NCI-H524 treated with DMSO at 0.1 percent for 48 hours (cell line): Measurements from ENCODE around the gene ASCL5.

Source experiments
- DNase-seq: peaks from one replicate; lab custom pipeline; 2025; lab: John Stamatoyannopoulos, UW

Gene ASCL5

GRCh38 chr1:201110616-201111015, 16.4 kb downstream of the ASCL5 start:
- DNase-seq: no peak

GRCh38 chr1:201110138-201110537, 16.8 kb downstream of the ASCL5 start:
- no peak for DNase-seq

- no peak for DNase-seq
Observed at GRCh38 chr1:201109651-201110050, 17.3 kb downstream of the ASCL5 start.

GRCh38 chr1:201108614-201109013, 18.4 kb downstream of the ASCL5 start:
- no peak for DNase-seq

- DNase-seq: no peak
Observed at GRCh38 chr1:201105688-201106087, 21.3 kb downstream of the ASCL5 start.

- DNase-seq: no peak
Observed at GRCh38 chr1:201104141-201104540, 22.8 kb downstream of the ASCL5 start.

- no peak for DNase-seq
Observed at GRCh38 chr1:201103666-201104065, 23.3 kb downstream of the ASCL5 start.

- no peak for DNase-seq
Observed at GRCh38 chr1:201100169-201100930, 26.6 kb downstream of the ASCL5 start.

GRCh38 chr1:201098992-201099677, 27.8 kb downstream of the ASCL5 start:
- DNase-seq: no peak

- no peak for DNase-seq
Observed at GRCh38 chr1:201096977-201097856, 29.8 kb downstream of the ASCL5 start.

GRCh38 chr1:201096041-201096461, 30.9 kb downstream of the ASCL5 start:
- no peak for DNase-seq

GRCh38 chr1:201095581-201095980, 31.4 kb downstream of the ASCL5 start:
- DNase-seq: no peak

- DNase-seq: no peak
Observed at GRCh38 chr1:201094832-201095231, 32.2 kb downstream of the ASCL5 start.

- DNase-seq: no peak
Observed at GRCh38 chr1:201093962-201094361, 33.0 kb downstream of the ASCL5 start.

GRCh38 chr1:201093561-201093960, 33.4 kb downstream of the ASCL5 start:
- DNase-seq: no peak

- DNase-seq: no peak
Observed at GRCh38 chr1:201092738-201093137, 34.2 kb downstream of the ASCL5 start.

GRCh38 chr1:201091256-201091655, 35.7 kb downstream of the ASCL5 start:
- no peak for DNase-seq

GRCh38 chr1:201090541-201090940, 36.4 kb downstream of the ASCL5 start:
- no peak for DNase-seq

GRCh38 chr1:201089596-201089995, 37.4 kb downstream of the ASCL5 start:
- DNase-seq: no peak

- no peak for DNase-seq
Observed at GRCh38 chr1:201088901-201089525, 38.0 kb downstream of the ASCL5 start.

- DNase-seq: no peak
Observed at GRCh38 chr1:201088395-201088794, 38.6 kb downstream of the ASCL5 start.
